Liver (tissue), 3 donors: ENCODE results near the gene RIT2.

ENCODE experiments used
- MAX ChIP-seq: IDR thresholded peaks from 2 replicates; pipeline ENCODE4 v1.6.1; 2016; ENCODE audit warnings: antibody characterized with exemption
- RAD21 ChIP-seq, 2 donors: IDR thresholded peaks; 2 replicates each; pipeline ENCODE4 v1.6.1; 2016; ENCODE audit warnings: antibody characterized with exemption in 2 of 2, mild to moderate bottlenecking in 2 of 2
- ZBTB33 ChIP-seq: IDR thresholded peaks from 2 replicates; pipeline ENCODE4 v1.6.1; 2016; ENCODE audit warnings: antibody characterized with exemption
- TF ChIP-seq, protein P1 (sequence below): fragments of 150-350 bp; IDR thresholded peaks from 2 replicates; pipeline ENCODE4 v1.5.1; 2017; ENCODE audit warnings: improper control_type of control experiment, low read depth, low read length; ENCODE audit not compliant: missing input control
- TF ChIP-seq, protein P2 (sequence below): IDR thresholded peaks from 2 replicates; pipeline ENCODE4 v1.6.1; 2016; ENCODE audit warnings: antibody characterized with exemption
- donor health status: healthy.
- donor health status: healthy.

GRCh38 chr18:42745171-42745570 is 370.3 kb downstream of the RIT2 start:
- TF ChIP-seq, protein P1, sequence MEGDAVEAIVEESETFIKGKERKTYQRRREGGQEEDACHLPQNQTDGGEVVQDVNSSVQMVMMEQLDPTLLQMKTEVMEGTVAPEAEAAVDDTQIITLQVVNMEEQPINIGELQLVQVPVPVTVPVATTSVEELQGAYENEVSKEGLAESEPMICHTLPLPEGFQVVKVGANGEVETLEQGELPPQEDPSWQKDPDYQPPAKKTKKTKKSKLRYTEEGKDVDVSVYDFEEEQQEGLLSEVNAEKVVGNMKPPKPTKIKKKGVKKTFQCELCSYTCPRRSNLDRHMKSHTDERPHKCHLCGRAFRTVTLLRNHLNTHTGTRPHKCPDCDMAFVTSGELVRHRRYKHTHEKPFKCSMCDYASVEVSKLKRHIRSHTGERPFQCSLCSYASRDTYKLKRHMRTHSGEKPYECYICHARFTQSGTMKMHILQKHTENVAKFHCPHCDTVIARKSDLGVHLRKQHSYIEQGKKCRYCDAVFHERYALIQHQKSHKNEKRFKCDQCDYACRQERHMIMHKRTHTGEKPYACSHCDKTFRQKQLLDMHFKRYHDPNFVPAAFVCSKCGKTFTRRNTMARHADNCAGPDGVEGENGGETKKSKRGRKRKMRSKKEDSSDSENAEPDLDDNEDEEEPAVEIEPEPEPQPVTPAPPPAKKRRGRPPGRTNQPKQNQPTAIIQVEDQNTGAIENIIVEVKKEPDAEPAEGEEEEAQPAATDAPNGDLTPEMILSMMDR, result no peak
- TF ChIP-seq RAD21 (IDR thresholded peaks at IDR 0.05) (peak; percentile 11 to 38), ZBTB33 (peak; percentile 32), MAX (peak; percentile 26)
- TF ChIP-seq, protein P2, sequence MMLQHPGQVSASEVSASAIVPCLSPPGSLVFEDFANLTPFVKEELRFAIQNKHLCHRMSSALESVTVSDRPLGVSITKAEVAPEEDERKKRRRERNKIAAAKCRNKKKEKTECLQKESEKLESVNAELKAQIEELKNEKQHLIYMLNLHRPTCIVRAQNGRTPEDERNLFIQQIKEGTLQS, result no peak
